RWPE2 (cell line): ENCODE data around the gene ATP6V0A1.

Experiments used
- ATAC-seq: fragments of 200-7000 bp; cut with Tn5 transposase; 3 replicates; pipeline ENCODE4 v1.9.1; 2021; ENCODE audit warnings: low read depth
- DNase-seq: peaks from one replicate; pipeline ENCODE4 v3.0.0-alpha.2; 2020; ENCODE audit warnings: low spot score
- H3K27ac ChIP-seq: fragments of 450-650 bp; 2 replicates; pipeline ENCODE4 v1.5.1; 2017; ENCODE audit warnings: mild to moderate bottlenecking; ENCODE audit not compliant: poor library complexity, severe bottlenecking
- H3K27me3 ChIP-seq: fragments of 250-450 bp; sonication (Bioruptor Pico); 2 replicates; pipeline ENCODE4 v1.5.1; 2021; ENCODE audit warnings: mild to moderate bottlenecking, moderate library complexity; ENCODE audit not compliant: insufficient read depth, poor library complexity, severe bottlenecking
- H3K36me3 ChIP-seq: fragments of 250-450 bp; sonication (Bioruptor Pico); 2 replicates; pipeline ENCODE4 v1.5.1; 2020; ENCODE audit warnings: low read depth, mild to moderate bottlenecking, moderate library complexity
- H3K4me1 ChIP-seq: fragments of 250-450 bp; sonication (Bioruptor Pico); 2 replicates; pipeline ENCODE4 v1.5.1; 2021; ENCODE audit warnings: mild to moderate bottlenecking, moderate library complexity; ENCODE audit not compliant: insufficient read depth, poor library complexity, severe bottlenecking
- H3K4me3 ChIP-seq: fragments of 250-450 bp; sonication (Bioruptor Pico); 2 replicates; pipeline ENCODE4 v1.5.1; 2021; ENCODE audit warnings: mild to moderate bottlenecking, moderate library complexity; ENCODE audit not compliant: severe bottlenecking
- H3K9me3 ChIP-seq: fragments of 250-450 bp; sonication (Bioruptor Pico); 2 replicates; pipeline ENCODE4 v1.5.1; 2021; ENCODE audit warnings: mild to moderate bottlenecking, moderate library complexity; ENCODE audit not compliant: severe bottlenecking
- CTCF ChIP-seq: fragments of 450-650 bp; IDR thresholded peaks from one replicate; pipeline ENCODE4 v1.5.1; 2017; ENCODE audit warnings: mild to moderate bottlenecking, moderate library complexity; ENCODE audit not compliant: poor library complexity, severe bottlenecking

Gene ATP6V0A1

GRCh38 chr17:42421507-42422338, 37.0 kb upstream of the ATP6V0A1 start:
- ATAC-seq (peak; percentile 52), DNase-seq (no peak)
- Histone ChIP-seq H3K4me1 (peaks cover 26% of the 10 kb centered on the region), H3K9me3 (no peaks in the 10 kb centered on the region), H3K27ac (peak overlapping the region; percentile 97), H3K27me3 (no peaks in the 10 kb centered on the region), H3K4me3 (peak overlapping the region; percentile 92), H3K36me3 (peaks cover 37% of the 10 kb centered on the region)
- no peak for TF ChIP-seq CTCF

GRCh38 chr17:42422412-42422957, 36.2 kb upstream of the ATP6V0A1 start:
- peaks cover 35% of the 10 kb centered on the region for H3K36me3 ChIP-seq
- ATAC-seq: peak; percentile 8

GRCh38 chr17:42422958-42423712, 35.5 kb upstream of the ATP6V0A1 start, which contains the start of gene CAVIN1:
CAVIN1 (minus strand) TSS chr17:42423256; CDS start chr17:42423097, 159 bp downstream.
- ATAC-seq (peak; percentile 69), DNase-seq (peak; percentile 98)
- Histone ChIP-seq H3K36me3 (peaks cover 28% of the 10 kb centered on the region), H3K4me3 (peak within 1 kb of the TSS; percentile 92), H3K4me1 (peaks cover 31% of the 10 kb centered on the region), H3K27ac (peak within 1 kb of the TSS; percentile 97), H3K27me3 (no peaks in the 10 kb centered on the region), H3K9me3 (no peaks in the 10 kb centered on the region)
- no peak for TF ChIP-seq CTCF

More at GRCh38 chr17:42422412-42422957, 36.2 kb upstream of the ATP6V0A1 start:
- peak overlapping the region; percentile 97 for H3K27ac ChIP-seq
- H3K27me3 ChIP-seq: no peaks in the 10 kb centered on the region
- H3K4me3 ChIP-seq: peak overlapping the region; percentile 92
- no peaks in the 10 kb centered on the region for H3K9me3 ChIP-seq
- TF ChIP-seq CTCF: no peak
- DNase-seq: no peak
- peaks cover 26% of the 10 kb centered on the region for H3K4me1 ChIP-seq

- TF ChIP-seq CTCF: no peak
- ATAC-seq (no peak), DNase-seq (no peak)
- Histone ChIP-seq H3K4me1 (peaks cover 33% of the 10 kb centered on the region), H3K9me3 (no peaks in the 10 kb centered on the region), H3K4me3 (peak overlapping the region; percentile 92), H3K36me3 (peaks cover 22% of the 10 kb centered on the region), H3K27me3 (no peaks in the 10 kb centered on the region), H3K27ac (peak overlapping the region; percentile 97)
Measured at GRCh38 chr17:42423766-42424165, 34.9 kb upstream of the ATP6V0A1 start.
